GM10266 (cell line): ENCODE data around the gene MACF1.

Source experiments
- DNase-seq: peaks from one replicate; pipeline ENCODE4 v3.0.0; 2012; ENCODE audit errors: extremely low spot score
- TF ChIP-seq, protein P1 (sequence below): IDR thresholded peaks from 2 replicates; pipeline ENCODE4 v1.5.1; 2012; ENCODE audit warnings: mild to moderate bottlenecking, low read depth; ENCODE audit not compliant: control insufficient read depth, insufficient read depth; ENCODE audit errors: missing control alignments

The MACF1 gene

DNA sequence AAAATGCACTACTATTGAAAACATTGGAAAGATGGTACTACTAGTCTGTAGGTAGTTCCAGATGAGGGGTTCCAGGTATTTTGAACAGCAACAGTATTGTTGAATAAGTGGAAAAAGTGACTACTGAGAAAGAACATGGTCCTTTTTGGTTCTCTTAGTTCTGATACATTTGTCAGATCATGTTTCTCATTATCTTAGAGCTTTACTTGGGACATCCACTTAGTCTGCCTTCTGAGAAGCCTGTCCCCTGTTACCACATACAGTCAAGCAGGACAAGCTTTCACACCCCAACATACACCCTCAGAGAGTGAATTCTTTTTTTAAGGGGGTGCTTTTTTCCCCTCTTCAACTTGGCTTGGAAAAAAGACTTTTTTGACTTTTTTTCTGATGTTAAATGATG, 41.0 kb upstream of the MACF1 start:
- DNase-seq = no peak
- TF ChIP-seq, protein P1, sequence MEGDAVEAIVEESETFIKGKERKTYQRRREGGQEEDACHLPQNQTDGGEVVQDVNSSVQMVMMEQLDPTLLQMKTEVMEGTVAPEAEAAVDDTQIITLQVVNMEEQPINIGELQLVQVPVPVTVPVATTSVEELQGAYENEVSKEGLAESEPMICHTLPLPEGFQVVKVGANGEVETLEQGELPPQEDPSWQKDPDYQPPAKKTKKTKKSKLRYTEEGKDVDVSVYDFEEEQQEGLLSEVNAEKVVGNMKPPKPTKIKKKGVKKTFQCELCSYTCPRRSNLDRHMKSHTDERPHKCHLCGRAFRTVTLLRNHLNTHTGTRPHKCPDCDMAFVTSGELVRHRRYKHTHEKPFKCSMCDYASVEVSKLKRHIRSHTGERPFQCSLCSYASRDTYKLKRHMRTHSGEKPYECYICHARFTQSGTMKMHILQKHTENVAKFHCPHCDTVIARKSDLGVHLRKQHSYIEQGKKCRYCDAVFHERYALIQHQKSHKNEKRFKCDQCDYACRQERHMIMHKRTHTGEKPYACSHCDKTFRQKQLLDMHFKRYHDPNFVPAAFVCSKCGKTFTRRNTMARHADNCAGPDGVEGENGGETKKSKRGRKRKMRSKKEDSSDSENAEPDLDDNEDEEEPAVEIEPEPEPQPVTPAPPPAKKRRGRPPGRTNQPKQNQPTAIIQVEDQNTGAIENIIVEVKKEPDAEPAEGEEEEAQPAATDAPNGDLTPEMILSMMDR = no peak

DNA sequence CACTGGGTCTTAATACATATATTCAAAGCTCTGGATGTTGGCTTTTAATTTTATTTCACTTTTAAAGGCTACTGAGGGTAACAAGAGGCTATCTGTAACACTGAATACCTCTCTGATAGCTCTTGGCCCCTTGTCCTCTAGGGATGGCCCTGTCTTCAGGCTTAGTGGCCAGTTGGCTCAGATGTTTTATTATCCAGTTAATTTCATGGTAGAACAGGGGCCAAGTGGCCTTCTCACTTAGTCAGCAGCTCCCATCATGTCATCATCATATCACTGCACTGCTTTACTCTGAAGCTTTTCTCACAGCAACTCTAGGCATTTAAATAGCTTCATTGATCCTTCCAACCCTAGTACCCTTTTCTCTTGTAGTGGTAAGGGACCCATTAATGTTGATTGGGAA, 40.2 kb upstream of the MACF1 start:
- no peak for DNase-seq
- TF ChIP-seq, protein P1 = no peak

GRCh38 chr1:39165049-39165448, 39.4 kb upstream of the MACF1 start:
- TF ChIP-seq, protein P1 = no peak
- no peak for DNase-seq

DNA sequence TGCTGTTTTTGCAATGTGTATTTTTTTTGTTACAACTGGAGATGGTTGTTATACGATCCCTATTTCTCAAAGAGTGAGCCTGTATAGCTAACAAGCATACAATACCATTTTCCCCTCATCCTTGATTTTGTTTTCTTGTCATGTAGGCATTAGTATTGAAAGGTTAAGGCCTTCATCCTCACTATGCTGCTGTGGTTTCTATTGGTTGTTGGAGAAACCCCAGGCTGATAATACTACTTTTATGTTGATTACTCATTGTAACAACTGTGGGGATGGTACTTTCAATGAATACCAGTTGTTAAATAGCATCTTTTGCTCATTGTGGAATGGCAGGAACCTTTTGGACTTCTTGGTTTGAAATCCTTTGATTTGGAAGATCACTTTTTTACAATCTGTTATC, 39.0 kb upstream of the MACF1 start:
- TF ChIP-seq, protein P1 = no peak
- no peak for DNase-seq

DNA sequence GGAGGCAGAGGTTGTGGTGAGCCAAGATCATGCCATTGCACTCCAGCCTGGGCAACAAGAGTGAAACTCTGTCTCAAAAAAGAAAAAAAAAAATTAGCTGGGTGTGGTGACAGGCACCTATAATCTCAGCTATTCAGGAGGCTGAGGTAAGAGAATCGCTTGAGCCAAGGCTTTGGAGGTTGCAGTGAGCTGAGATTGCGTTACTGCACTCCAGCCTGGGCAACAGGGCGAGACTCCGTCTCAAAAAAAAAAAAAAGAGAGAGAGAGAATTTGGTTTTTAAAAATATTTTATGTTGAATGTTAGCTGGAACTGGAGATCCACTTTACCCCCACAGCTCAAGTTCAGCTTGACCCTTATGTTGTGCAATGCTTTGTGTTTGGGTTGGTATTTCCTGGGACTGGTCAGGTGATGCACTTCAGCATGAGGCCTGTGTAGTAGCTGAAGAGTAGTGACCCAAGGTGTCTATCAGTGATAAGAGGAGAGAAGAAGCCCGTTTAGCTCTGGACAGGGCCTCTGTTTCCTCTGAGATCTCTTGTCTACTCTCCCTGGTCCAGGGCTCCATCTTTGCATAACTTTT, 36.8 kb upstream of the MACF1 start:
- DNase-seq = no peak
- TF ChIP-seq, protein P1 = no peak

DNA sequence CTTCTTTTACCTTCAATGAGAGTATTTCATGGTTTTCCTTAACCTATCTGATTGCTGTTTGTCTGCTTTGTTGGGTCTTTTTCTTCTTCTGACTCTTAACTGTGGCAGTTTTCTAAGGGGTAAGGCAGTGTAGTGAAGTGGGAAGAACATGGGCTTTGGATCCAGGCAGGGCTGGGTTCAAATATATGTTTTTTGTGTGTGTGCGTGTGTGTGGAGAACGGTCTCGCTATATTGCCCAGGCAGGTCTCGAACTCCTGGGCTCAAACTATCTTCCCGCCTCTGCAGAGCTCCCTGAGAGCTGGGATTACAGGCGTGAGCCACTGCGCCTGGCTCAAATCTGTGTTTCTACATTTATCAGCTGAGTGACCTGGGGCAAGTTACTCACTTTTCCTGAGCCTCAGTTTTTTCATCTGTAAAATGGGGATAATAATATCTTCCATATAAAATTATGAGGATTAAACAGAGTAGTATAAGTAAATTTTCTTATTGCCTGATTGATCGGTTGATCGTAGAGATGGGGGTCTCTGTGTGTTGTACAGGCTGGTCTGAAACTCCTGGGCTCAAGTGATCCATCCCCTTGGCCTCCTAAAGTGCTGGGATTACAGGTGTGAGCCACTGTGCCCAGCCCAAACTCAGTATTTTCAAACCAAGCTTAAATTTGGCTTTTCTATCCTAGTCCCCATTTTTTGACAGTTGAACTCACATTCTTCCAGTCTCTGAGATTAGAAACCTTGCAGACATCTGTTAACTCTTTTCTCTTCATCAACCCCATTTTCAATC, 36.0 kb upstream of the MACF1 start:
- TF ChIP-seq, protein P1 = no peak
- DNase-seq = no peak
